Fibroblast of mammary gland (primary cell): Measurements from ENCODE around the gene CHRNB4.

ENCODE experiments used
- DNase-seq: peaks from one replicate; pipeline ENCODE4 v3.0.0-alpha.2; 2010; ENCODE audit warnings: low read depth
- H3K4me3 ChIP-seq: 2 replicates; pipeline ENCODE4 v1.5.1; 2011; ENCODE audit warnings: low read depth, mild to moderate bottlenecking, low read length, moderate library complexity; ENCODE audit not compliant: control insufficient read depth
- CTCF ChIP-seq: conservative IDR thresholded peaks from 2 replicates; pipeline ENCODE4 v1.5.1; 2011; ENCODE audit warnings: low read depth, low read length, inconsistent platforms; ENCODE audit not compliant: control insufficient read depth, insufficient read depth

The CHRNB4 gene

DNA sequence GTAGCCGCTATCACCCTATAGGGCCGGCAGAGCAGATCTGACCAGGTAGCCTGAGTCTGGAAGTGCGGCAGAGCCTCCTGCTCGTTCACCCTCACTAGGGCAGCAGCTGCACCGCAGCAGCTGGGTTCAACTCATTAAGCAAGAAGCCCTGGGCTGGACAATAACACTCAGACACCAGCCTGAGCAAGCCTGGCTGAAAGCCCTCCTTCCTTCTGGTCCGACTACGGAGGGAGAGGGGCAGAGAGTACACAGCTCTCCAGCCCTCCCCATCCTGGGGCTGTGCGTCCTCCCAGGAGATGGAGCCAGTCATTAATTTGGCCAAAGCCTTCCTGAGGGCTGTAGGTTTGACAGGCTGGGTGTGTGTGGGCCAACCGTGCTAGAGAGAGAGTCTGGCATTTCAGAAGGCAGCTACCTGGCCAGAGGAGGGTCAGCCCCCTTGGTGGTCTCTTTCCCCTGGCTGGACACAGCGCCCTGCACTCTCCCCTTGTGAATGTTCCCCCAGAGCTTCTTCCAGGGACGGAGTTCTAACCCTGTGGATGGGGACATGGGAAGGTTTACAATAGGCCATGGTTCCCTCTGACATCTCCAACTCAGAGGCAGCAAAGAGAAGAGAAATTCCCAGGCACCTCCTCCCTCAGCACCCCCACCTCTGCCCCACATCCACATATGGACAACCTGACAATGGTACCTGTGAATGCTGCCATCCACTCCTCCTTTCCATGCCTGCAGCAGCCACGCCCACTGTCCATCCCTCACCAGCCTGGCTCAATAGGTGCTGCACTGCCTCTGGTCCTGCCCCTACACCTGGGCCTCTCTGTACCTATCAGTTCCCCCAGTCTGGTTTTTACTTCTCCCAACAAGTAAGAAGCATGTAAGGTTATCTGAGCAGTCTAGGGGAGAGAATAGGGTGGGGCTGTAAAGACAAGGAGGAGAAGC, 6.5 kb downstream of the CHRNB4 start:
- no peak for TF ChIP-seq CTCF
- no peak for DNase-seq

DNA sequence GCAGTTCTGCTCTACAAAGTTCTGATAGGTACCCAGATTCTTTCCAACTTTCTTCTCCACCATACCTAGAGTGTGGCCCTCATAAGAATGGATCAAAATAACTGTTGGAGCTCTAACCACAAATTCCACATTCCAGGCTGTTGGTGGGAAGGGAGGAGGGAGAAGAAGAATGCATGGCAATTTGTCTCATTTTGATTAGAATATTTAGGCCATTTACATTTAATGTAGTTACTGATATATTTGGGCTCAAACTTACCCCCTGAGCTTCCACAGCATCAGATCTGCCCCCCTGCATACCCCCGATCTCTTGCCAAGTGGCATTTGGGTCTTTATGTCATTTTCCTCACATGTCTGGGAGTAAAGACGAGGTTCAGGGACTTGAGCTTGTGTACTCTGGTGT, 7.7 kb downstream of the CHRNB4 start:
- no peak for TF ChIP-seq CTCF
- DNase-seq: no peak
- no peak overlapping the region for H3K4me3 ChIP-seq

More for the DNA sequence above, 6.5 kb downstream of the CHRNB4 start:
- no peak overlapping the region for H3K4me3 ChIP-seq

- no peak for DNase-seq
- no peak for TF ChIP-seq CTCF
- H3K4me3 ChIP-seq: no peak overlapping the region
Observed at GRCh38 chr15:78630886-78631633, 9.9 kb downstream of the CHRNB4 start.

- DNase-seq: no peak
- no peak for TF ChIP-seq CTCF
- H3K4me3 ChIP-seq: no peak overlapping the region
Observed at GRCh38 chr15:78629716-78630065, 11.3 kb downstream of the CHRNB4 start.

GRCh38 chr15:78629031-78629715, 11.8 kb downstream of the CHRNB4 start:
- DNase-seq: no peak
- TF ChIP-seq CTCF: no peak
- no peak overlapping the region for H3K4me3 ChIP-seq

DNA sequence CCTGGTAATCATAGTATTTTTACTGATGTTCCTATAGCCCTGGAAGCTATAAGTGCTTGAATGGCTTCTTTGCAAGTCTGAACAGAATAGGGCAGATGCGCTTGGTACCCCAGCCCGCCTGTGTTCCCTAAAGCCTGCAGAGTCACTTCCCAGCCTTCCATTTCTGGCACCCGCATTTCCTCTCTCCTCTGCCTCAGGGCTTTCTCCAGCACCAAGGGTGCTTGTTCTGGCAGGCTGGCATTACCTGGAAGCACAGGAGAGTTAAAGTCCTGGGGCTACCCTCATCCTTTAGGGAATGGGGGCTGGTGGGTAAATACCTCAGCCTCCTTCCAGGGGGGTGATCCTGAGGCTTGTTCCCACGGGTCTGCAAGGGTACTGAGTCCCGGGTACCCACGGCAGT, 12.8 kb downstream of the CHRNB4 start:
- no peak for DNase-seq
- no peak for TF ChIP-seq CTCF
- no peak overlapping the region for H3K4me3 ChIP-seq
